Right lobe of liver (tissue), 6 donors: Measurements from ENCODE around the gene ANP32B. TPM values are rescaled to one million over a fixed set of nuclear protein-coding genes. Genes with fewer than 3 reads are reported as not detected.
A peak's percentile ranks its signal among the peaks of the same experiment; 100 is the strongest.

Source experiments
- ATAC-seq, 4 donors: fragments of 200-7000 bp; cut with Tn5 transposase; one replicate each; pipeline ENCODE4 v1.9.1; 2020; ENCODE audit warnings: mild to moderate bottlenecking in 4 of 4, moderate library complexity in 4 of 4
- DNase-seq, 3 donors: peaks; one replicate each; pipeline ENCODE4 v3.0.0-alpha.2; 2020
- H3K27ac ChIP-seq, 3 donors: fragments of 200-600 bp; one replicate each; pipeline ENCODE4 v1.8.0; 2022
- H3K27me3 ChIP-seq, 2 donors: fragments of 200-600 bp; one replicate each; pipeline ENCODE4 v1.8.0; 2022
- H3K36me3 ChIP-seq, 4 donors: fragments of 200-600 bp; sonication (generic) in 1 of 4; one replicate each; pipeline versions ENCODE4 v1.5.1 to v1.8.0; 2017 to 2022; ENCODE audit warnings: control low read depth in 1 of 4
- H3K4me1 ChIP-seq, 4 donors: fragments of 200-600 bp; sonication (generic) in 1 of 4; one replicate each; pipeline versions ENCODE4 v1.5.1 to v1.8.0; 2017 to 2022; ENCODE audit warnings: control low read depth in 1 of 4
- H3K4me3 ChIP-seq, 3 donors: fragments of 200-600 bp; one replicate each; pipeline ENCODE4 v1.8.0; 2022
- H3K9me3 ChIP-seq, 4 donors: fragments of 200-600 bp; sonication (generic) in 1 of 4; one replicate each; pipeline versions ENCODE4 v1.5.1 to v1.8.0; 2017 to 2022; ENCODE audit warnings: control low read depth in 1 of 4
- CTCF ChIP-seq, 4 donors: fragments of 200-600 bp in 3 of 4; fragments of 450-650 bp in 1 of 4; IDR thresholded peaks; one replicate each; pipeline versions ENCODE4 v1.5.1 to v1.8.0; 2016 to 2022; ENCODE audit warnings: antibody characterized with exemption in 4 of 4, mild to moderate bottlenecking in 2 of 4
- POLR2A ChIP-seq: fragments of 450-650 bp; IDR thresholded peaks from one replicate; pipeline ENCODE4 v1.6.1; 2017; ENCODE audit warnings: antibody characterized with exemption, mild to moderate bottlenecking
- WGBS: methylation state at CpG from one replicate; pipeline ENCODE4 v1.1.6; 2018; ENCODE audit warnings: low coverage, low lambda C conversion rate; ENCODE audit not compliant: insufficient coverage; ENCODE audit errors: missing lambda C conversion rate; 5-methylcytosine and 5-hydroxymethylcytosine counted together
- intact Hi-C, 2 donors: fragments of 100-400 bp; cut with DNase I; formaldehyde crosslinking; loops; one replicate each; pipeline versions ENCODE4 v1.11.2 to v1.14.1; 2022
- total RNA-seq, 6 experiments: library from RNA; depleted of rRNA in 2 of 6; stranded (reverse); fragments of >200 nt in 2 of 6; fragmentation: NEBNext Ultra II Directional in 3 of 6; extraction: Animal tissue kit (Norgen Biotek cat#: 25700) in 3 of 6; gene quantifications; one replicate each; pipeline versions ENCODE4 v1.1.0 to v1.2.4, GENCODE V29; 2016 to 2023
- donor health status: DM: no; HTN: yes; CAD: no.
- donor health status: DM: no; HTN: no; CAD: no.
- donor health status: DM: no; HTN: no; CAD: no.
- donor health status: DM: no; HTN: yes; CAD: no.
- donor health status: DM: no; HTN: yes; CAD: no.

Gene ANP32B
- total RNA-seq, 6 experiments from 2014 or later, result 8.2 to 38.0 (median 30.6) TPM

- Histone ChIP-seq H3K9me3 (no peaks in the 10 kb centered on the region), H3K4me3 (no peak overlapping the region), H3K36me3 (no peaks in the 10 kb centered on the region), H3K4me1 (no peaks in the 10 kb centered on the region), H3K27me3 (no peaks in the 10 kb centered on the region), H3K27ac (no peak overlapping the region)
- no peak for ATAC-seq
- 79% methylated on average over 6 of the region's 10 CpGs for WGBS
- no peak for TF ChIP-seq POLR2A
- no peak for TF ChIP-seq CTCF (IDR thresholded peaks at IDR 0.05)
- no peak for DNase-seq
- intact Hi-C loops, result loop anchor here in 1 of 2 donors (10.0 kb wide), 1 partner anchor 115 kb away; the partner anchor contains the start of gene TRMO
These were observed 56.5 kb downstream of the ANP32B start for GRCh38 chr9:98039607-98040017.

GRCh38 chr9:98040212-98040611 lies 57.1 kb downstream of the ANP32B start:
- DNase-seq (no peak), ATAC-seq (no peak)
- intact Hi-C loops, result no loop called here
- H3K27me3 ChIP-seq, result no peaks in the 10 kb centered on the region
- H3K9me3 ChIP-seq, result no peaks in the 10 kb centered on the region
- no peak for TF ChIP-seq POLR2A
- no peak for TF ChIP-seq CTCF (IDR thresholded peaks at IDR 0.05)
- no peak overlapping the region for H3K27ac ChIP-seq
- 95% methylated on average over 6 of the region's 6 CpGs for WGBS
- H3K36me3 ChIP-seq, result no peaks in the 10 kb centered on the region
- H3K4me3 ChIP-seq, result no peak overlapping the region
- H3K4me1 ChIP-seq, result no peaks in the 10 kb centered on the region

- Histone ChIP-seq H3K27me3 (no peaks in the 10 kb centered on the region), H3K36me3 (no peaks in the 10 kb centered on the region), H3K27ac (no peak overlapping the region), H3K4me3 (no peak overlapping the region), H3K9me3 (no peaks in the 10 kb centered on the region), H3K4me1 (no peaks in the 10 kb centered on the region)
- TF ChIP-seq CTCF (IDR thresholded peaks at IDR 0.05) (no peak), POLR2A (no peak)
- ATAC-seq (no peak), DNase-seq (no peak)
- 77% methylated on average over 5 of the region's 5 CpGs for WGBS
- intact Hi-C loops, result no loop called here
These were observed 60.8 kb downstream of the ANP32B start for GRCh38 chr9:98043915-98044314.

- H3K27ac ChIP-seq, result no peak overlapping the region
- H3K36me3 ChIP-seq, result no peaks in the 10 kb centered on the region
- H3K4me3 ChIP-seq, result no peak overlapping the region
- no peaks in the 10 kb centered on the region for H3K4me1 ChIP-seq
- no peaks in the 10 kb centered on the region for H3K27me3 ChIP-seq
- intact Hi-C loops, result no loop called here
- no peaks in the 10 kb centered on the region for H3K9me3 ChIP-seq
- 56% methylated on average over 6 of the region's 6 CpGs for WGBS
- TF ChIP-seq CTCF (IDR thresholded peaks at IDR 0.05) (no peak), POLR2A (no peak)
- DNase-seq (no peak), ATAC-seq (peak in 3 of 4 donors; percentile 33 to 62 (median 35))
These were observed 62.4 kb downstream of the ANP32B start for GRCh38 chr9:98045234-98046179.
